H1 (cell line): ENCODE data around the gene MYO1D. TPM values are rescaled to one million over a fixed set of nuclear protein-coding genes. Genes with fewer than 3 reads are reported as not detected.
"Not testable (repeated sequence)": the region's sequence is repeated elsewhere in the genome, so short reads cannot be mapped to it uniquely, and the experiment has no call there.

Source experiments
- CTCF ChIA-PET: fragments of 300-600 bp; sonication (Branson Sonifier 250); formaldehyde crosslinking; loops from one replicate; lab custom pipeline; 2021; ENCODE audit not compliant: partially characterized antibody; lab: Charles Lee
- POLR2A ChIA-PET: fragments of 300-600 bp; sonication (Branson Sonifier 250); formaldehyde crosslinking; loops from one replicate; lab custom pipeline; 2021; ENCODE audit warnings: inconsistent platforms; ENCODE audit not compliant: partially characterized antibody; lab: Charles Lee
- DNase-seq, 2 experiments: peaks; one replicate each; pipeline versions ENCODE4 v3.0.0 to v3.0.0-alpha.2; 2010 to 2022; ENCODE audit warnings: low spot score in 2 of 2, low read depth in 1 of 2, mixed read lengths in 1 of 2
- FAIRE-seq: peaks from 2 replicates; lab custom pipeline; 2011; peaks lifted over from hg19 to GRCh38; lab: Jason Lieb, UNC
- H2AFZ ChIP-seq: 2 replicates; pipeline ENCODE4 v1.8.1; 2012; ENCODE audit warnings: low read length, inconsistent platforms
- H2AK5ac ChIP-seq: 2 replicates; pipeline ENCODE4 v1.6.1; 2013; ENCODE audit warnings: low read depth, low read length
- H2BK120ac ChIP-seq: replicated peaks from 2 replicates; pipeline ENCODE3; 2013; ENCODE audit warnings: low read depth, low read length, inconsistent platforms
- H2BK12ac ChIP-seq: 2 replicates; pipeline ENCODE4 v1.6.1; 2013; ENCODE audit warnings: low read depth, low read length
- H2BK15ac ChIP-seq: 2 replicates; pipeline ENCODE4 v1.6.1; 2013; ENCODE audit warnings: low read length
- H2BK20ac ChIP-seq: 2 replicates; pipeline ENCODE4 v1.6.1; 2013; ENCODE audit warnings: low read length
- H2BK5ac ChIP-seq: 2 replicates; pipeline ENCODE4 v1.6.1; 2013; ENCODE audit warnings: low read depth, low read length
- H3K14ac ChIP-seq: 2 replicates; pipeline ENCODE4 v1.6.1; 2013; ENCODE audit warnings: inconsistent platforms; ENCODE audit not compliant: insufficient read length
- H3K18ac ChIP-seq: 2 replicates; pipeline ENCODE4 v1.6.1; 2013; ENCODE audit warnings: low read length; ENCODE audit errors: extremely low read depth
- H3K23ac ChIP-seq: 2 replicates; pipeline ENCODE4 v1.6.1; 2013; ENCODE audit warnings: inconsistent platforms; ENCODE audit not compliant: insufficient read length
- H3K23me2 ChIP-seq: 2 replicates; pipeline ENCODE4 v1.6.1; 2013; ENCODE audit warnings: low read depth, low read length
- H3K27ac ChIP-seq: 2 replicates; pipeline ENCODE4 v1.6.1; 2011; ENCODE audit warnings: low read depth, low read length, inconsistent platforms
- H3K27me3 ChIP-seq, 4 experiments: replicated peaks in 1 of 4; 1 replicate in 1 of 4; 2 replicates in 3 of 4; pipeline versions ENCODE4 v1.6.1 to v1.8.1; 2011 to 2013; ENCODE audit warnings: low read length in 3 of 4, mild to moderate bottlenecking in 3 of 4, inconsistent platforms in 2 of 4, mixed read lengths in 2 of 4, moderate library complexity in 1 of 4; ENCODE audit not compliant: control insufficient read depth in 3 of 4, insufficient read depth in 3 of 4; ENCODE audit errors: extremely low read depth in 1 of 4
- H3K36me3 ChIP-seq, 4 experiments: 2 replicates each; pipeline versions ENCODE4 v1.6.1 to v1.8.1; 2011 to 2013; ENCODE audit warnings: mild to moderate bottlenecking in 4 of 4, low read length in 3 of 4, moderate library complexity in 2 of 4, control low read depth in 1 of 4, inconsistent platforms in 1 of 4; ENCODE audit not compliant: insufficient read depth in 4 of 4, control insufficient read depth in 2 of 4
- H3K4ac ChIP-seq: replicated peaks from 2 replicates; pipeline ENCODE3; 2013; ENCODE audit warnings: low read length, low read depth, mixed read lengths, inconsistent platforms; ENCODE audit not compliant: insufficient read length
- H3K4me1 ChIP-seq, 4 experiments: replicated peaks in 1 of 4; 1 replicate in 1 of 4; 2 replicates in 3 of 4; pipeline versions ENCODE4 v1.6.1 to v1.8.1; 2011 to 2013; ENCODE audit warnings: low read length in 3 of 4, inconsistent platforms in 2 of 4, mixed read lengths in 1 of 4; ENCODE audit not compliant: insufficient read depth in 4 of 4, control insufficient read depth in 3 of 4
- H3K4me2 ChIP-seq, 2 experiments: 2 replicates each; pipeline versions ENCODE4 v1.6.1 to v1.8.1; 2011 to 2013; ENCODE audit warnings: low read depth in 2 of 2, low read length in 2 of 2, control low read depth in 1 of 2, inconsistent platforms in 1 of 2, mild to moderate bottlenecking in 1 of 2; ENCODE audit not compliant: insufficient read depth in 1 of 2
- H3K4me3 ChIP-seq, 4 experiments: fragments of 200-600, 300-600 bp in 1 of 4; sonication (generic), shearing (Covaris generic), sonication (Bioruptor Twin) in 1 of 4; 2 replicates each; pipeline versions ENCODE4 v1.5.1 to v1.8.1; 2011 to 2016; ENCODE audit warnings: low read length in 4 of 4, low read depth in 3 of 4, control low read depth in 2 of 4, inconsistent platforms in 2 of 4, mild to moderate bottlenecking in 2 of 4, mixed read lengths in 1 of 4, moderate library complexity in 1 of 4; ENCODE audit not compliant: insufficient read depth in 2 of 4; ENCODE audit errors: extremely low read depth in 1 of 4
- H3K56ac ChIP-seq: replicated peaks from 2 replicates; pipeline ENCODE3; 2013; ENCODE audit warnings: low read depth, mild to moderate bottlenecking, mixed read lengths, low read length, inconsistent platforms; ENCODE audit not compliant: insufficient read length
- H3K79me1 ChIP-seq: 2 replicates; pipeline ENCODE4 v1.6.1; 2013; ENCODE audit warnings: low read depth, low read length, control low read depth
- H3K79me2 ChIP-seq, 2 experiments: 2 replicates each; pipeline versions ENCODE4 v1.6.1 to v1.8.1; 2012 to 2013; ENCODE audit warnings: low read length in 2 of 2, mild to moderate bottlenecking in 2 of 2, inconsistent platforms in 1 of 2; ENCODE audit not compliant: insufficient read depth in 2 of 2, control insufficient read depth in 1 of 2
- H3K9ac ChIP-seq, 4 experiments: replicated peaks in 1 of 4; 1 replicate in 1 of 4; 2 replicates in 3 of 4; pipeline versions ENCODE4 v1.6.1 to v1.8.1; 2011 to 2013; ENCODE audit warnings: low read depth in 3 of 4, low read length in 3 of 4, control low read depth in 2 of 4, mild to moderate bottlenecking in 2 of 4, moderate library complexity in 2 of 4, inconsistent platforms in 1 of 4; ENCODE audit errors: extremely low read depth in 1 of 4
- H3K9me3 ChIP-seq, 2 experiments: 2 replicates each; pipeline versions ENCODE4 v1.6.1 to v1.8.1; 2012 to 2013; ENCODE audit warnings: mild to moderate bottlenecking in 2 of 2, moderate library complexity in 2 of 2, control low read depth in 1 of 2, inconsistent platforms in 1 of 2, low read depth in 1 of 2, low read length in 1 of 2, mixed read lengths in 1 of 2; ENCODE audit not compliant: insufficient read depth in 2 of 2
- H4K20me1 ChIP-seq, 2 experiments: replicated peaks in 1 of 2; 2 replicates each; pipeline versions ENCODE3 to v1.8.1; 2011 to 2013; ENCODE audit warnings: inconsistent platforms in 2 of 2, low read length in 2 of 2, mild to moderate bottlenecking in 1 of 2; ENCODE audit not compliant: insufficient read depth in 2 of 2, control insufficient read depth in 1 of 2
- H4K5ac ChIP-seq: 2 replicates; pipeline ENCODE4 v1.6.1; 2013; ENCODE audit warnings: low read length, low read depth, mixed read lengths, inconsistent platforms; ENCODE audit not compliant: insufficient read length
- H4K8ac ChIP-seq: 2 replicates; pipeline ENCODE4 v1.8.0; 2013; ENCODE audit warnings: mild to moderate bottlenecking, moderate library complexity, low read length, inconsistent platforms; ENCODE audit not compliant: insufficient read depth; ENCODE audit errors: extremely low read depth
- H4K91ac ChIP-seq: replicated peaks from 2 replicates; pipeline ENCODE3; 2013; ENCODE audit warnings: low read length, mixed read lengths, inconsistent platforms; ENCODE audit not compliant: insufficient read length
- SIRT6 ChIP-seq: IDR thresholded peaks from one replicate; pipeline ENCODE4 v1.7.1; 2012; ENCODE audit warnings: low read length, inconsistent platforms
- WGBS, 2 experiments: shearing (Covaris generic) in 1 of 2; methylation state at CpG; one replicate each; pipeline versions ENCODE4 v1.1.6 to v1.1.7; 2013 to 2015; ENCODE audit warnings: low lambda C conversion rate in 2 of 2, mixed read lengths in 2 of 2, inconsistent platforms in 1 of 2, low coverage in 1 of 2, missing lambda C conversion rate in 1 of 2; ENCODE audit not compliant: insufficient replicate concordance in 2 of 2, insufficient coverage in 1 of 2, insufficient read length in 1 of 2; ENCODE audit errors: extremely low coverage in 1 of 2, missing lambda C conversion rate in 1 of 2; 5-methylcytosine and 5-hydroxymethylcytosine counted together
- polyA plus RNA-seq, 7 experiments: library from polyadenylated mRNA; depleted of rRNA in 3 of 7; stranded (reverse) in 5 of 7; unstranded in 2 of 7; fragments of >200 nt in 5 of 7; fragments of 200-250 nt in 2 of 7; gene quantifications; 1 replicate in 5 of 7; 2 replicates in 1 of 7; 4 replicates in 1 of 7; pipeline versions ENCODE4 v1.2.1 to v1.2.3, GENCODE V29; 2011 to 2013; ENCODE audit warnings: missing spikeins in 2 of 7, mixed read lengths in 2 of 7
- total RNA-seq: library from RNA; stranded (reverse); fragmentation: NEBNext Ultra II Directional; extraction: Animal tissue kit (Norgen Biotek cat#: 25700); gene quantifications from 2 replicates; pipeline ENCODE4 v1.2.1, GENCODE V29; 2021

Gene MYO1D
- total and polyA plus RNA-seq, 2 of the 8 experiments (the other 6 are each of a cell fraction or from before 2014, with no cell fraction given): 6.5 to 25.4 TPM

DNA sequence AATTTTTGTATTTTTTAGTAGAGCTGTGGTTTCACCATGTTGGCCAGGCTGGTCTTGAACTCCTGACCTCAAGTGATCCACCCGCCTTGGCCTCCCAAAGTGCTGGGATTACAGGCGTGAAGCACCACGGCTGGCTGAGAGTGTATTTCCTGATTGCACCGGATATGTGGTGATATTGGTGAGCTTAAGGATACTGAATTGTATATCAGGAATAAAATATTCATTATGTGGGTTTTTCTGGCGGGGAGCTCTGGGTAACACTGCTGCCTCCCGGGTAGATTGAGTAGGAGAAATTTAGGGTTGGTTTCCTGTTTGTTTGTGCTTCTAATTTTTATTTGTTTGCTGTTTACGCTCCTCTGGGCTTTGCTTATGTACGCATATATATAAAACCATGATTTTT is 43.4 kb upstream of the MYO1D start:
- peaks cover 0 to 12% (median 3%) of the 10 kb centered on the region in 4 experiments; a peak in 5 of 7 replicates for H3K4me1 ChIP-seq
- H3K79me1 ChIP-seq: no peaks in the 10 kb centered on the region
- H2BK120ac ChIP-seq: no peak overlapping the region
- H3K9me3 ChIP-seq: peaks cover 0 to 3% of the 10 kb centered on the region in 2 experiments; a peak in 1 of 4 replicates
- H2AK5ac ChIP-seq: no peak overlapping the region
- H3K27ac ChIP-seq: no peak overlapping the region
- TF ChIP-seq SIRT6: no peak
- H3K14ac ChIP-seq: no peak overlapping the region
- H3K56ac ChIP-seq: no peak overlapping the region
- H4K91ac ChIP-seq: no peak overlapping the region
- DNase-seq (no peak), FAIRE-seq (no peak)
- WGBS, 2 experiments: 88% methylated on average over 8 of the region's 8 CpGs; no CpG with 5 or more reads in 1 of the 2 experiments
- no peak overlapping the region for H3K4ac ChIP-seq
- H3K23ac ChIP-seq: no peak overlapping the region
- no peak overlapping the region for H2AFZ ChIP-seq
- no peak overlapping the region for H2BK12ac ChIP-seq
- no peak overlapping the region for H4K5ac ChIP-seq
- no peaks in the 10 kb centered on the region for H3K23me2 ChIP-seq
- H2BK20ac ChIP-seq: no peak overlapping the region
- H4K20me1 ChIP-seq: no peaks in the 10 kb centered on the region
- no peak overlapping the region for H3K4me3 ChIP-seq
- no peaks in the 10 kb centered on the region for H3K36me3 ChIP-seq
- H3K9ac ChIP-seq: no peak overlapping the region
- H4K8ac ChIP-seq: no peak overlapping the region
- H3K79me2 ChIP-seq: no peaks in the 10 kb centered on the region
- H3K4me2 ChIP-seq: no peak overlapping the region
- H3K18ac ChIP-seq: no peak overlapping the region
- CTCF ChIA-PET: interaction anchor here (0.8 to 2.2 kb wide), 4 partner anchors 8 to 137 kb away, joined by 3 to 9 read pairs (median 4); no protein-coding TSS in a partner anchor
- no peaks in the 10 kb centered on the region for H3K27me3 ChIP-seq
- H2BK5ac ChIP-seq: no peak overlapping the region
- no peak overlapping the region for H2BK15ac ChIP-seq
- POLR2A ChIA-PET: interaction anchor here (0.6 kb wide), 1 partner anchor 323 kb away, joined by 3 read pairs; no protein-coding TSS in a partner anchor

GRCh38 chr17:32919876-32920275 is 43.0 kb upstream of the MYO1D start:
- H2BK12ac ChIP-seq, H3K4me3 ChIP-seq, H2AFZ ChIP-seq, POLR2A ChIA-PET, H3K56ac ChIP-seq, H3K36me3 ChIP-seq, H3K14ac ChIP-seq, DNase-seq, H4K91ac ChIP-seq, H3K27ac ChIP-seq, H2BK120ac ChIP-seq, H3K79me1 ChIP-seq, H3K79me2 ChIP-seq, H3K4me2 ChIP-seq, H3K23ac ChIP-seq, H2BK15ac ChIP-seq, FAIRE-seq, H3K27me3 ChIP-seq, H2BK20ac ChIP-seq, H2AK5ac ChIP-seq, H2BK5ac ChIP-seq, H3K9ac ChIP-seq, H4K8ac ChIP-seq, H3K18ac ChIP-seq, H4K5ac ChIP-seq, H4K20me1 ChIP-seq, H3K9me3 ChIP-seq, H3K23me2 ChIP-seq, H3K4ac ChIP-seq: not testable (repeated sequence)
- CTCF ChIA-PET: interaction anchor here (1.3 to 2.2 kb wide), 3 partner anchors 17 to 137 kb away, joined by 3 to 9 read pairs (median 4); no protein-coding TSS in a partner anchor
- WGBS, 2 experiments: 92% methylated on average over 4 of the region's 4 CpGs; no CpG with 5 or more reads in 1 of the 2 experiments
- H3K4me1 ChIP-seq: peaks cover 0 to 12% (median 3%) of the 10 kb centered on the region in 4 experiments; a peak in 5 of 7 replicates
